ENCODE measurements around the gene SENP7.
"Not testable (repeated sequence)": the region's sequence is repeated elsewhere in the genome, so short reads cannot be mapped to it uniquely, and the experiment has no call there.

The SENP7 gene

GRCh38 chr3:101512646-101513418 is at the start of gene SENP7:
Gene SENP7, minus strand, starts transcription at chr3:101513212. Its CDS starts 82 bp downstream, at chr3:101513130.
- peak; percentile 76 to 78 for DNase-seq

DNA sequence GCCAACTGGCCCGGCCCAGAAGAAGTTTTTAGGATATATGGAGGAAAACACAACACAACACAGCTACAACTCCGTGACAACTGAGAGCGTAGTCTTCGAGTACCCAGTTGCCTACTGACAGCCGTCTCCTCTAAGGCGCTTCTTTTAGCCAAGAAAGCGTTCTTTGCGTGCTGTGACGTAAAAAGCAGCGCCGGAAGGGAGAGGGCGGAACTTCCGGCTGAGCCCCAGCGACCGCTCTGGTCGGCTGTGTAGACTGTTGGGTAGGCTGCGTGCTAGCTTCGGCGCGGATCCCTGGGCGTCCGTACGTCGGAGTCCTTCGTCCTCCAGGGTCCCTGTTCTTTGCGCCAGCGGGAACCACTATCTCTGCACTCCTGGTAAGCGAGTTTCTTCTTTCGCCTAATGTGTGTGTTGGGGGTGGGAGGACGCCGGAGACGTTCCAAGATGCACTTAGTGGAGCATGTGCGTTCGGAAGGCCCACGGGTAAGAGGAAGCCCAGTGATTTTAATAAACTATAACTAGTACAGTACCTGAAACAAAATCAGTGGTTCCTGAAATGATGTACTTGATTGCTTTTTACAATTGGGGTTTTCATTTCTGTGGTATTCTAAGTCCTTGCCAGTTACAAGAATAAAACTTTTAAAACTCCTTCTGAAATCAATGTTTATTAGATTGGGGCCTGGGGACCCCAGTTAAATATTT is 48.8 kb upstream of the SENP7 start, which contains the start of gene TRMT10C:
Gene TRMT10C, plus strand, starts transcription at position 239 of the 699 bp plus-strand sequence. CDS start 2,914 bp downstream, outside the sequence.
- peak; percentile 93 to 94 for DNase-seq

GRCh38 chr3:101556064-101556463 is 43.1 kb upstream of the SENP7 start:
- DNase-seq = no peak

DNA sequence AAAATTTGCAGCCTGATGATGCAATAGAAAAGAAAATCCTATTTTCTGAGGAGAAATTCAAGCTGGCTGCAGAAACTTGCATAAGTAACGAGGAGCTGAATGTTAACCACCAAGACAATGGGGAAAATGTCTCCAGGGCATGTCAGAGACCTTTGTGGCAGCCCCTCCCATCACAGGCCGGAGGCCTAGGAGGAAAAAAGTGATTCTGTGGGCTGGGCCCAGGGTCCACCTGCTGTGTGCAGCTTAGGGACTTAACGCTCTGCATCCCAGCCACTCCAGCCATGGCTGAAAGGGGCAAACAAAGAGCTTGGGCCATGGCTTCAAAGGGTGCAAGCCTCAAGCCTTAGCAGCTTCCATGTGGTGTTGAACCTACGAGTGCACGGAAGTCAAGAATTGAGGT is 40.4 kb upstream of the SENP7 start:
- DNase-seq = not testable (repeated sequence)

DNA sequence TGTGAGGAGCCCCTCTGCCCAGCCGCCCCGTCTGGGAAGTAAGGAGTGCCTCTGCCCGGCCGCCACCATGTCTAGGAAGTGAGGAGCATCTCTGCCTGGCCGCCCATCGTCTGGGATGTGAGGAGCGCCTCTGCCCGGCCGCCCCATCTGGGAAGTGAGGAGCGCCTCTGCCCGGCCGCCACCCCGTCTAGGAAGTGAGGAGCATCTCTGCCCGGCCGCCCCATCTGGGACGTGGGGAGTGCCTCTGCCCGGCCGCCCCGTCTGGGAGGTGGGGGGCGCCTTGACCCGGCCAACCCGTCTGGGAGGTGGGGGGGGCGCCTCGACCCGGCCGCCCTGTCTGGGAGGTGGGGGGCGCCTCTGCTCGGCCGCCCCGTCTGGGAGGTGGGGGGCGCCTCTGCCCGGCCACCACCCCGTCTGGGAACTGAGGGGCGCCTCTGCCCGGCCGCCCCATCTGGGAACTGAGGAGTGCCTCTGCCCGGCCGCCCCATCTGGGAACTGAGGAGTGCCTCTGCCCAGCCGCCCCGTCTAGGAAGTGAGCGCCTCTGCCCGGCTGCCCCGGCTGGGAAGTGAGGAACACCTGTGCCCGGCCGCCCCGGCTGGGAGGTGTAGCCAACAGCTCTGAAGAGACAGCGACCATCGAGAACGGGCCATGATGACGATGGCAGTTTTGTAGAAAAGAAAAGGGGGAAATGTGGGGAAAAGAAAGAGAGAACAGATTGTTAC is 38.5 kb upstream of the SENP7 start:
- not testable (repeated sequence) for DNase-seq

DNA sequence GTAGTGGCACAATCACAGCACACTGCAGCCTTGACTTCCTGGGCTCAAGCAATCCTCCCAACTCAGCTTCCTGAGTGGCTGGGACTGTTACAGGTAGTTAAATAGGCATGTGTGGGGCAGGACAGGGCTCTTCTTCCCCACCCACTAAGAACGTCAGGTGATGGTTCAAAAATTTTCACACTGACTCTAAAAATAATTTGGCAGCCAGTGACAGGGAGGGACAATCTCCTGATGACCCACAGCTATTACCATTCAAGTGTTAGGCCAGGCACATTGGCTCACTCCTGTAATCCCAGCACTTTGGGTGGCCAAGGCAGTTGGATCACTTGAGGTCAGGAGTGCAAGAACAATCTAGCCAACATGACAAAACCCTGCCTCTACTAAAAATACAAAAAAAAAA is 36.5 kb upstream of the SENP7 start:
- DNase-seq = no peak

DNA sequence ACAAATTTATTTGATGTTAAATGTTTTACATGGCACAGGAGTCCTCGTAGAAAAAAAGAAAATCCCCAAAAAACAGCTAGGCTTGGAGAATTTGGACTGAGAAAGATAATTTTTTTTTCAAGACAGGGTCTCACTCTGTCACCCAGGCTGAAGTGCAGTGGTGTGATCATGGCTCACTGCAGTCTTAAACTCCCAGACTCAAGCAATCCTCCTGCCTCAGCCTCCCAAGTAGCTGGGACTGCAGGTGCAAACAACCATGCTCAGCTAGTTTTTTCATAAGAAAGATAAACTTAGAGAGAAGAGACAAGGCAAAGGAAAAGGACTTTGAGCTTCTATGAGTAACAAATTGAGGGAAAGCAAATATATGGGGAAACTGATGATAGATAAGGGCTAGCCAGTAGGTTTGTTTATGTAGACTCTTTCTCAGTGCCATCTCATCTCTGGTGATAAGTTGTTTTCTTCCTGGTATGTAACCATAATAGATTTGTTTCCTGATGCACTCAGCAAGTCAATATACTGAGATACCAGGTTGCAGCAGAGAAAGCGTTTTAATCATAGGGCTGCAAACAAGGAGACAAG is 35.6 kb upstream of the SENP7 start:
- no peak for DNase-seq

DNA sequence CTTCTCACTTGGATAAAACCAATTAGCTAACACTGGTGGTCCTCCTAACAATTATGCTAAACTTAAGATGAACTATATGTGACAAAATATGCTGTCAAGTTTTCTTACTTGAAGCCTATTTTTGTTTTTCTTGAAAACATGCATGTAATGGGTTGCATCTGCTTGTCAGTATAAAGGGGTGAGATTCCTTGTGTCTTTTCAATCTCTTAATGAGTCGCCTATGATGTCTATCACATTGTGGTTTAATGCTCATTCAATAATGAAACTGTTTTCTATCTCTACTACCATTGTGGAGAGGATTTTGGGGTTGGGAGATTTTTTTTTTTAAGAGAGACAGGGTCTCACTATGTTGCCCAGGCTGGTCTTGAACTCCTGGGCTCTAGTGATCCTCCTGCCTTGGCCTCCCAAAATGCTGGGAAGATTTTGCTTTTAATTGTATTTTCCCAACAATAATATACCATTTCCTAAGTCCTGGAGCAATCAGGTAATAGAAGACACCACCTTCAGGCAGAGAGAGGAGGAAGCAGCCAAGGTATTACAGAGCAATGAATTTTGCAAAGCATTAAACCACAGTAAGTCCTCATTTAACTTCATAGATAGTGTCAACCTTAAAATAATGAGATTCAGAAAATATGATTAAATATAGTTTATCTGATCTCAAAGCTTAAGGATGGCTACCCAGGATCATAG is 31.3 kb upstream of the SENP7 start:
- DNase-seq = no peak

- no peak for DNase-seq
Observed at GRCh38 chr3:101542957-101543356, 29.9 kb upstream of the SENP7 start.

GRCh38 chr3:101536955-101537354 is 23.9 kb upstream of the SENP7 start:
- not testable (repeated sequence) for DNase-seq

DNA sequence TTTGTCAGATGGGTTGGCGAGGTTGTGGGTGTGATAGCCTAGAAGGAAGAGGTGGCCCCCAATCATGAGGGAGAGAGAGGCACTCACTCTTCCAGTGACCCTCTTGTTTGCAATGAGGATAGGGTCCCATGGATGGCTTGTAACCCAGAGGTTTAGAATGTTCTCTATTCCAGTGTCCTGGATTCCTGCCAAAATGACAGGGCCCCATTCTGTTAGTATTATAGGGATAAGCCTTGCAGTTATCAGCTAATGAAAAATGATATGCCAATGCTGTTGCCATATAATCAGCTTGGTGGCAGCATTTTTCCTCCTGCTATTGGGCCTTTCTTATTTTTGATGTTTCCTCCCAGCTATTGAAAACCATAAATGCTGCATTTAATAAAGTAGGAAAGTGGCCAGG is 23.3 kb upstream of the SENP7 start:
- DNase-seq = no peak

DNA sequence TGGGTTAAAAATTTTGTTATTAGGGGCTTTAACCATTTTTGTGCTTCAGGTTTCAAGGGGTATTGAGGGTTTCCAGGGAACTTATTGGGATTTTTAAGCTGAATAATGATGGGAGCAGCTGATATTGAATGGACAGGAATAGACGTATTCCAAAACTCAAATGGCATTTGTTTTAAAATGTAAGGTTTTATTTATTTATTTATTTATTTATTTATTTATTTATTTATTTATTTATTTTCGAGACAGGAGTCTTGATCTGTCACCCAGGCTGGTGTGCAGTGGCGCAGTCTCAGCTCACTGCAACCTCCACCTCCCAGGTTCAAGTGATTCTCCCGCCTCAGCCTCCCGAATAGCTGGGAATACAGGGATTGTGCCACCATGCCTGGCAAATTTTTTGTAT is 22.2 kb upstream of the SENP7 start:
- no peak for DNase-seq

DNA sequence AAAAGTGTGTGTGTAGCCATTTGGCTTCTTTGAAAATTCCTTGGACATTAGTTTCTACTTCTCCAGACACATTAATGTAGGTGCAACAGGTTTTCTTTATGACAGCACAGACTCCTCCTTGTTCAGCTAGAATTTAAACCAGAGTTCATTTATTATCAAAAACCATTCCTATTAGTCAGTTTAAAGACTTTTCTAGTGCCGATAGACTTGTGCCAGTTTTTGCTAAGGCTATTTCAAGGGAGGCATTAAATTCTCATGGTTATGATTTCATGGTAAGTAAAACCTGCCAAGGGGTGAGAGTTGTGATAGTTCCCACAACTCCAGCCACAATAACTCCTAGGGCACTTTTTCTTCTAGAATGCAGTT is 20.6 kb upstream of the SENP7 start:
- DNase-seq = no peak

GRCh38 chr3:101532783-101533602 is 20.0 kb upstream of the SENP7 start:
- DNase-seq = no peak

- DNase-seq = no peak
Observed at GRCh38 chr3:101531473-101532086, 18.6 kb upstream of the SENP7 start.

DNA sequence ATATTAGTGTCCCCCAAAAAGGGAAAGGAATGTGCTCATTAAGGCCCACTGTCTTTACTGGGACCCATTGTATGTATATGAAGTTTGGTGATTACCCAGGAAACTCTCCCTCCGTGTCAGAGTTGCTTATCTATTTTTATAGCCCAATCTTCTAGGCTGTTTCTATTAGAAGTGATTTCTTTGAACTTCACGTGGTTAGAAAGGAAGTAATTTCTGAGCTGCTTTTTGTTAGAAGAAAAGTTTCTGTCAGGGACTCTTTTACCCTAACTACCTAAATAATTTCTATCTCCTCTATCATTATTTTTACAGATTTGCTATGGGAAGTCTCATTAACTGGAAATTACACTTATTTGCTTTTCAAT is 17.7 kb upstream of the SENP7 start:
- no peak for DNase-seq

DNA sequence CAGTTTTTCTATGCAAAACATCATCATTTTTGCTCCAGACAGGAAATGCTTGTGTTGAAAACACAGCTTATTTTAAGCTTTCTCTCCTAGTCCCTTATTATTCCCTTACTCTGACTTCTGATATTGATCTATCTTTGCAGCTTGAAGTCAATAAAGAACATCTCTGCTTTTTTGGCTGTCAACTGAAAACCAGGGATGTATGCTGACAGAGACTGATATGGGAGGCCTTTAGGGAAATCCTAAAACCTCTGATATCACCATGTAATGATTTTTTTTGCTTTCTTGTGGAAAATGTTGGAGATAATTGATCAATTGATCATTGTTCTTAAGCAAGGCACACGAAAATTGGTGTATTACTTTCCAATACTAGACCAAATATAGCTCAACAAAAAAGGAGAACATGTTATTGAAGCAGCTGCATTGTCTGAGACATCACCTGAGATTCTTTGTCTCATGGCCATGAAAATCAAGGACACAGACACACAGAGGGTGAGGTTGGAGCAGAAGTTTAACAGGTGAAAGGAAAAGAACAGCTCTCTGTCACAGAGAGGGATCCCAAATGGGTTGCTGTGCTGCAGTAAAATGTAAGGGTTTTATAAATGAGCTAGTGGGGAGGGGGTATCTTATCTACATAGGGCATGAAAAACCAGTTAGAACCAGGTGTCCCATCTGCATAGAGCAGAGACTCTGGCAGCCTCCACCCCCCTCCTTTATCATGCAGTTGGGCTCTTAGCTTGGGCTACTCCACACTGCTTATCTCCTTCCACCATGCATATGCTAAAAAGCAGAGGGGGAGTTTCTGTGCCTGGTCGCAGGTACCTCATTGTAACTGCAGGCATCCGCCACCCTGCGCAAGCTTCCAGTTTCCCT is 17.0 kb upstream of the SENP7 start:
- no peak for DNase-seq

DNA sequence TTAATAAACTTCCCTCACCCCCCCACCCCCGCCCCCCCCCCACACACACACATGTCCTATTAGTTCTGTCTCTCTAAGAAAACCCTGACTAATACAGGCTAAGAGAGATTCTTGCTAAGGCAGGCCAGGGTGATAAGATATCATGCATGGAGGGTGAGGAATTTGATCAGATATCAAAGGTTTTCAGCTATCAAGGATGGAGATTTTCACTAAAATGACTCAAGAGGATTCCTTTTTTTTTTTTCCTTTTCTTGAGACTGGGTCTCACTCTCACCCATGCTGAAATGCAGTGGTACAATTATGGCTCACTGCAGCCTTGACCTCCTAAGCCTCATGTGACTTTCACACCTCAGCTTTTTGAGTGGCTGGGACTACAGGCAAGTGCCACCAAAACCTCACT is 14.9 kb upstream of the SENP7 start:
- no peak for DNase-seq

DNA sequence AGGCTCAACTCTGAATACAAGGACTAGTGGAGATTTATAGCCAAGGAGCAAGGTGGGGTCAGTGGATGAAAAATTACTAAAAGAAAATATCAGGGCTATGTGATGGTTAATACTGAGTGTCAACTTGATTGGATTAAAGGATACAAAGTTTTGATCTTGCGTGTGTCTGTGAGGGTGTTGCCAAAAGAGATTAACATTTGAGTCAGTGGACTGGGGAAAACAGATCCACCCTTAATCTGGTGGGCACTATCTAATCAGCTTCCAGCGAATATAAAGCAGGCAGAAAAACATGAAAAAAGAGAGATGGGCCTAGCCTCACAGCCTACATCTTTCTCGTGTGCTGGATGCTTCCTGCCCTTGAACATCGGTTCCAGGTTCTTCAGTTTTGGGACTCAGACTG is 14.4 kb upstream of the SENP7 start:
- no peak for DNase-seq

DNA sequence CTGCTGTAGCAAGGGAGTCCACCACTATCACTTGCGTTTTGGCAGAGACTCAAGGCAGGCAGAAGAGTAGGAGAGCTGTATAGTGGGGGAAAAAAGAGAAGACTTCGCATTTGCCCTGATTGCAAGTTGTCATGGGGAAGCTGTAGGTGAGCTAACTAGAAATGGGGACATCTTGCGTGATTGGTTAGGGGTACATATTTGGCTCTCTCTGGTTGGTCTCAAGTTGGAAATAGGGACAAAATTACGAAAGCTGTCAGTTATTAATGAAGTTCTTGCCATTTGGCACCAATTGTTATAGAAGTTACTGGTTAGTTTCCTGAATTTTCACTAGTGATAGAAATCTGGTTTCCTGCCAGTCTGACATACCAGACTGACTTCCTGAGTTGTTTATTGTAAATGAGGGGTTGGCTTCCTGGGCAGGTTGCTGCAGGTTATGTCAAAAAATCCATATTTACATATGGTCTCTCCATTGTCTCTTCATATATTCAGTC is 8.2 kb upstream of the SENP7 start:
- peak; percentile 28 to 66 for DNase-seq

Measured in CD4-positive, alpha-beta T cell treated with Interleukin-1 beta for 1 hour (primary cell).